GM10266 (cell line): ENCODE measurements around the gene TGIF1.

ENCODE experiments used
- DNase-seq: peaks from one replicate; pipeline ENCODE4 v3.0.0; 2012; ENCODE audit errors: extremely low spot score
- TF ChIP-seq, protein P1 (sequence below): IDR thresholded peaks from 2 replicates; pipeline ENCODE4 v1.5.1; 2012; ENCODE audit warnings: mild to moderate bottlenecking, low read depth; ENCODE audit not compliant: control insufficient read depth, insufficient read depth; ENCODE audit errors: missing control alignments

The TGIF1 gene

DNA sequence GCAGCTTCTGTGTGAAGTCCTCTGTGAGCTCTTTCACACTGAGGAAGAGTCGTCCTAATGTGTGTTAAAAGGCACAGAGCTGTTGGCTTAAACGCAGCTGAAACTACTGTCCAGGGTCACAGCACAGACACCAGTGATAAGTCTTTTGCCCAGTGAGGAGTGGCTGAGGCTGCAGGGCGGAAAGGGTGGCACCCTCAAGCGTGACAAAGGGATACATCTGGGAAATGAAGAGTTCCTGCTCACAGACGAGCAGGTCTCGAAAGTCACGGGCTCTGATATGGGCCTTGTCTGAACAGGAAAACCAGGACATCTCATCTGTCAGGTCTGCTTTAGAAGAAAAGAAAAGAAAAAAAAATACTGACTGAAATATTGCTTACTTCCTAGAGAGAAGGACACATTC lies 36.5 kb downstream of the TGIF1 start:
- no peak for DNase-seq

DNA sequence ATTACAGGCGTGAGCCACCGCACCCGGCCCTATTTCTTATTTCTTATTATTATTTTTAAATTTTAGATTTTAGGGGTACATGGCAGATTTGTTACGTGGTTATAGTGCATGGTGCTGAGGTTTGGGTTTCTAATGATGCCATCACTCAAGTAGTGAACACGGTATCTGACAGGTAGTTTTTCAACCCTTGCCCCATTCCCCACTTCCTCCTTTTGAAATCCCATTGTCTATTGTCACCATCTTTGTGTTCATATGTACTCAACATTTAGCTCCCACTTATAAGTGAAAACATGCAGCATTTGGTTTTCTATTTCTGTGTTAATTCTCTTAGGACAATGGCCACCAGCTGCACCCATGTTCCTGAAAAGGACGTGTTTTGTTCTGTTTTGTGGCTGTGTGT lies 39.5 kb downstream of the TGIF1 start:
- TF ChIP-seq, protein P1, sequence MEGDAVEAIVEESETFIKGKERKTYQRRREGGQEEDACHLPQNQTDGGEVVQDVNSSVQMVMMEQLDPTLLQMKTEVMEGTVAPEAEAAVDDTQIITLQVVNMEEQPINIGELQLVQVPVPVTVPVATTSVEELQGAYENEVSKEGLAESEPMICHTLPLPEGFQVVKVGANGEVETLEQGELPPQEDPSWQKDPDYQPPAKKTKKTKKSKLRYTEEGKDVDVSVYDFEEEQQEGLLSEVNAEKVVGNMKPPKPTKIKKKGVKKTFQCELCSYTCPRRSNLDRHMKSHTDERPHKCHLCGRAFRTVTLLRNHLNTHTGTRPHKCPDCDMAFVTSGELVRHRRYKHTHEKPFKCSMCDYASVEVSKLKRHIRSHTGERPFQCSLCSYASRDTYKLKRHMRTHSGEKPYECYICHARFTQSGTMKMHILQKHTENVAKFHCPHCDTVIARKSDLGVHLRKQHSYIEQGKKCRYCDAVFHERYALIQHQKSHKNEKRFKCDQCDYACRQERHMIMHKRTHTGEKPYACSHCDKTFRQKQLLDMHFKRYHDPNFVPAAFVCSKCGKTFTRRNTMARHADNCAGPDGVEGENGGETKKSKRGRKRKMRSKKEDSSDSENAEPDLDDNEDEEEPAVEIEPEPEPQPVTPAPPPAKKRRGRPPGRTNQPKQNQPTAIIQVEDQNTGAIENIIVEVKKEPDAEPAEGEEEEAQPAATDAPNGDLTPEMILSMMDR: no peak
- no peak for DNase-seq

More for the DNA sequence above, 36.5 kb downstream of the TGIF1 start:
- TF ChIP-seq, protein P1: no peak

DNA sequence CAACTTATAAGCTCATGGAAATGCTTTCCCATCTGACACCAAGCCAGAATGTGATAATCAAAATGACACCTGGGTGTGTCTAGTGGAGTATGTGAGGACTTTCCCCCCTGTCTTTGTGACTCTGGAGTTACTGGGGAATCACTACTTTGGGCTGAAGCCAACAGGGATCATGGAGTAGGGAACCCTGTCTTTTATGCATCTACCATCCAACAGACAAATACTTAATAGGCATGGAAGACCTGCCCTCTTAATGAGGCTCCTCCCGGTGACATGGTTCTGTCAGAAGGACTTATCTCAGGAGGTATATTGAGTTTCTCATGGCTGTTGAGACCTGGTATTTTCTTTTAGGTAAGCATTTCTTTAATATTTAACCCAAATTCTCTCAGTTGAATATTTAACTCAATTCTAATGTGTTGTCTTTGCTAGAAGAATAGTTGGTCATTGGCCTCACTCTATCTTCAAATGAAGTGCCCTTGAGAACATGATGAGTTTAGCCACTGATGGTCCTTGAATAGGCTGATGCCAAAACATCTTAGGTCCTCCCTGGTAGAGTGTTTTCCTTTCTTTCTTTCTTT lies 42.1 kb downstream of the TGIF1 start:
- DNase-seq: peak; percentile 1
- TF ChIP-seq, protein P1: no peak

DNA sequence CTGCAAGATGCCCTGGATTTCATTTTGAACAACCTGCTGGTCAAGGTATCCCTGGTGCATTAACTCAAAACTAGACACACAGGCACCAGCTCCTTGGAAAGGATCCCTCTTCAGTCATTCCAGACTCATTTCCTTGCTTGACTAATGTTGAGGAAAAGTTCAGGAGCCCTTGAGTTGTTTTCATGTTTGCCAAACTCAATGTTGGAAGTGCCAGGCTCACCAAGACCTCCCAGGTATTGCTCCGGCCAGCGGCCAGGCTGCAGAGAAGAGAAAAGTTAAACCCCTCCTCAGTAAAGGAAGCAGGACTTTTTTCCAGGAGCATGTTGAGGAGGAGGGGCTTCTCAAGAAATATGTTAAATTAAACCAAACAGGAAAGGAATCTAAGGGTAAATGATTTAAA lies 42.7 kb downstream of the TGIF1 start:
- DNase-seq: peak; percentile 1

DNA sequence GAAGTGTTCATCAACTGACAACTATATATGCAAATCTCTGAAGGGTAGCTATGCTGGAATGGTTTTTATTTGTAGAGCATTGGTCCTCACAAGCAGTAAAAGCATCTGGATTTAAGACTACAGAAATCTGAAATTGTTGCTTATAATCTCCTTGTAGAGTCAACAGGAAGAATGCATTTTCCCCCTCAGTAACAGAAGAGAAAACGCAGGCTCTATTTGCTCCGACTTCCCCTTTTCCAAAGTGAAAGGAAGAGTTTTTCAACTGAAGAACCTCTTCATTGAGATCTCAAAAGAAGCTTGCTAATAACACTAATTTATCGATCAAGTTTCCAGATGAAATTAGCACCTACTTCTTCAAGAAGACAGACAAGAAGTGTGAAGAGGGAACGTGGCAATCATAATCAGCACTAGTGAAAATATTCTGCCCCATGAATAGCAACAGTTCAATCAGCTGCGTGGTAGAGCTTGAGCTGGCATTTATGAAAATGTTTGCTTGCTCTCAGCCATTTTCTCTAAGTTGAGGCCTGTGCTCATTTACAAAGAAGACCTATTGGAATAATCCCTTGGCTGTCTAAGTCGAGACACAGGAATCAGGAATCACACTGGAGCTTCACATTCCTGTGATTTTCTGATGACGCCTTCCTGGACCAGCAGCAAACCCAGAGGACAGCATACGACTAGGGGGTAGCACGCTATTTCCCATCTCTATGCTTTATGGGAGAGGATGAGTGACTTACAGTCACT lies 43.7 kb downstream of the TGIF1 start:
- TF ChIP-seq, protein P1: no peak
- DNase-seq: no peak

More for the DNA sequence above, 42.7 kb downstream of the TGIF1 start:
- TF ChIP-seq, protein P1: no peak

DNA sequence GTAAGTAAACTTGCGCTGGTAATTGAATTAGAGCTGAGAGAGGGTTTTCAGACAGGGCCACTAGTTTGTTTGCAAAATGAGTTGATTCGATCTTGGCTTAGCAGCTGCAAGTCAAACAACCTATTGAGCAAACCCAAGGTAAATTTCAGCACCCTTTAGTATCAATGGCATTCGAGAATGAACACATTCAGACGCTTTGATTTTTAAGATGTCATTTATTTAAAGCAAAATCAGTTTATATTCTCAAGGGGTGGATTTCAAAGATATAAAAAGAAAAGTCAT lies 44.2 kb downstream of the TGIF1 start:
- TF ChIP-seq, protein P1: no peak
- DNase-seq: no peak

DNA sequence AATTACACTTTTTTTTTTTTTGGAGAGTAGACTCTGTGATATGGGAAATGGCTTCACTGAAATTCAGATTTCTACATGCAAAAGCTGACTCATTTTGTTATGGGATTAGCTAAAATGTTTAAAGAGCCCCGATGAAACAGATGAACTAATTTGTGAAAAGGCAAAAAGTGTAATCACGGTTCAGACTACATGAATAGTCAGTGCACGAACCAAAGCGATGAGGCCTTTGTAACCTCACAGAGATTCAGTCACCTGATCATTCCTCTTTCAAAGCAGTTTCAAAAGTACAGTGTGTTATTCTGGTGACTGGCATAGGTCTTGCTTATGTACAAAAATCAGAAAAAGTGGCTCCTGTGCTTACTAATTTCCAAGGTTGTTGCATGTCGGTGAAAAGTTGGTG lies 44.6 kb downstream of the TGIF1 start:
- no peak for DNase-seq
- TF ChIP-seq, protein P1: no peak
